Endothelial cell of umbilical vein (primary cell): ENCODE results near the gene FLRT2.

Source experiments
- EZH2 ChIP-seq: IDR thresholded peaks from 2 replicates; pipeline ENCODE4 v1.6.1; 2012; ENCODE audit warnings: borderline replicate concordance, low read depth, mild to moderate bottlenecking, moderate library complexity, low read length, inconsistent platforms; ENCODE audit not compliant: severe bottlenecking
- GATA2 ChIP-seq: IDR thresholded peaks from 2 replicates; pipeline ENCODE4 v1.7.0; 2011; ENCODE audit warnings: low read depth, mild to moderate bottlenecking, moderate library complexity, mixed read lengths, low read length; ENCODE audit not compliant: insufficient read length, insufficient read depth
- JUN ChIP-seq: IDR thresholded peaks from 2 replicates; pipeline ENCODE4 v1.6.1; 2011; ENCODE audit warnings: borderline replicate concordance, low read depth; ENCODE audit not compliant: insufficient read length, insufficient read depth
- MAX ChIP-seq: IDR thresholded peaks from 2 replicates; pipeline ENCODE4 v1.6.1; 2011; ENCODE audit not compliant: insufficient read depth, insufficient read length
- MYC ChIP-seq: IDR thresholded peaks from one replicate; pipeline ENCODE4 v1.6.1; 2011; ENCODE audit warnings: mild to moderate bottlenecking, low read depth, low read length
- POLR2A ChIP-seq: IDR thresholded peaks from 2 replicates; pipeline ENCODE4 v1.6.1; 2012; ENCODE audit warnings: low read depth, mild to moderate bottlenecking, control low read depth, low read length
- POLR2AphosphoS5 ChIP-seq: IDR thresholded peaks from 2 replicates; pipeline ENCODE4 v1.6.1; 2012; ENCODE audit warnings: low read depth, mild to moderate bottlenecking, control low read depth, low read length, moderate library complexity; ENCODE audit not compliant: insufficient read depth
- TF ChIP-seq, protein P1 (sequence below), 2 donors: IDR thresholded peaks; 1 replicate in 1 of 2; 2 replicates in 1 of 2; pipeline ENCODE4 v1.5.1; 2011; ENCODE audit warnings: low read length in 2 of 2, mild to moderate bottlenecking in 2 of 2, moderate library complexity in 2 of 2, control low read depth in 1 of 2, inconsistent platforms in 1 of 2, low read depth in 1 of 2; ENCODE audit not compliant: insufficient read depth in 1 of 2; ENCODE audit errors: extremely low read depth in 1 of 2

GRCh38 chr14:85596562-85596961 lies 66.6 kb downstream of the FLRT2 start:
- TF ChIP-seq, protein P1, sequence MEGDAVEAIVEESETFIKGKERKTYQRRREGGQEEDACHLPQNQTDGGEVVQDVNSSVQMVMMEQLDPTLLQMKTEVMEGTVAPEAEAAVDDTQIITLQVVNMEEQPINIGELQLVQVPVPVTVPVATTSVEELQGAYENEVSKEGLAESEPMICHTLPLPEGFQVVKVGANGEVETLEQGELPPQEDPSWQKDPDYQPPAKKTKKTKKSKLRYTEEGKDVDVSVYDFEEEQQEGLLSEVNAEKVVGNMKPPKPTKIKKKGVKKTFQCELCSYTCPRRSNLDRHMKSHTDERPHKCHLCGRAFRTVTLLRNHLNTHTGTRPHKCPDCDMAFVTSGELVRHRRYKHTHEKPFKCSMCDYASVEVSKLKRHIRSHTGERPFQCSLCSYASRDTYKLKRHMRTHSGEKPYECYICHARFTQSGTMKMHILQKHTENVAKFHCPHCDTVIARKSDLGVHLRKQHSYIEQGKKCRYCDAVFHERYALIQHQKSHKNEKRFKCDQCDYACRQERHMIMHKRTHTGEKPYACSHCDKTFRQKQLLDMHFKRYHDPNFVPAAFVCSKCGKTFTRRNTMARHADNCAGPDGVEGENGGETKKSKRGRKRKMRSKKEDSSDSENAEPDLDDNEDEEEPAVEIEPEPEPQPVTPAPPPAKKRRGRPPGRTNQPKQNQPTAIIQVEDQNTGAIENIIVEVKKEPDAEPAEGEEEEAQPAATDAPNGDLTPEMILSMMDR (IDR thresholded peaks at IDR 0.05; ENCODE audit: extremely low read depth in 1 of 2, insufficient read depth in 1 of 2, low read depth in 1 of 2, low read length in 2 of 2), result no peak
- TF ChIP-seq MYC, result no peak
- no peak for TF ChIP-seq POLR2A
- no peak for TF ChIP-seq EZH2
- TF ChIP-seq MAX, result no peak
- TF ChIP-seq POLR2AphosphoS5, result no peak
- TF ChIP-seq GATA2, result no peak
- TF ChIP-seq JUN, result no peak
